ENCODE data around the gene DALRD3. TPM values are rescaled to one million over a fixed set of nuclear protein-coding genes. Genes with fewer than 3 reads are reported as not detected.

DALRD3 gene
- 10 to 100 TPM; 25.4 to 40.6 (median 27.5) TPM for polyA plus RNA-seq (ENCODE audit: low read depth in 6 of 6)

- Mint-ChIP-seq H3K4me3 (peak within 1 kb of the TSS; percentile 87 to 98 (median 96)), H3K27ac (peak within 1 kb of the TSS; percentile 24 to 98 (median 81)), H3K4me1 (peaks cover 19 to 52% (median 38%) of the 10 kb centered on the region in 3 donors), H3K27me3 (no peaks in the 10 kb centered on the region), H3K36me3 (no peaks in the 10 kb centered on the region), H3K9me3 (no peaks in the 10 kb centered on the region)
- ATAC-seq (ENCODE audit: low read depth in 2 of 2) = peak; percentile 6 to 9
- DNase-seq = peak; percentile 68
Measured at GRCh38 chr3:49017971-49018706, at the start of gene DALRD3. TSS of gene DALRD3 (minus strand) at chr3:49018580. CDS start at chr3:49018564, 16 bp downstream.

- H3K4me1 Mint-ChIP-seq = peaks cover 0 to 11% (median 6%) of the 10 kb centered on the region in 3 donors
- no peaks in the 10 kb centered on the region for H3K27me3 Mint-ChIP-seq
Measured at GRCh38 chr3:49058011-49058410, 39.6 kb upstream of the DALRD3 start.

GRCh38 chr3:49057268-49057667 is 38.9 kb upstream of the DALRD3 start:
- Mint-ChIP-seq H3K27me3 (no peaks in the 10 kb centered on the region), H3K4me1 (peaks cover under 1 to 14% (median 6%) of the 10 kb centered on the region in 3 donors), H3K4me3 (no peak overlapping the region), H3K27ac (peak overlapping the region in 1 of 6 donors; percentile 51), H3K36me3 (peaks cover 0 to 7% of the 10 kb centered on the region in 2 donors), H3K9me3 (no peaks in the 10 kb centered on the region)
- DNase-seq (no peak), ATAC-seq (ENCODE audit: low read depth in 2 of 2) (no peak)

More at GRCh38 chr3:49058011-49058410, 39.6 kb upstream of the DALRD3 start:
- Mint-ChIP-seq H3K36me3 (peaks cover 0 to 5% of the 10 kb centered on the region in 2 donors), H3K9me3 (no peaks in the 10 kb centered on the region), H3K27ac (peak overlapping the region in 2 of 6 donors; percentile 51 to 60), H3K4me3 (no peak overlapping the region)
- ATAC-seq (ENCODE audit: low read depth in 2 of 2) = no peak
- DNase-seq = no peak

- no peaks in the 10 kb centered on the region for H3K27me3 Mint-ChIP-seq
- H3K4me3 Mint-ChIP-seq = no peak overlapping the region
- ATAC-seq (ENCODE audit: low read depth in 2 of 2) (no peak), DNase-seq (no peak)
- H3K27ac Mint-ChIP-seq = peak overlapping the region in 1 of 6 donors; percentile 83
- peaks cover 5 to 22% of the 10 kb centered on the region in 2 donors for H3K36me3 Mint-ChIP-seq
- H3K4me1 Mint-ChIP-seq = peaks cover 17 to 30% (median 19%) of the 10 kb centered on the region in 3 donors
- H3K9me3 Mint-ChIP-seq = no peaks in the 10 kb centered on the region
Measured at GRCh38 chr3:49054344-49054862, 36.0 kb upstream of the DALRD3 start.

GRCh38 chr3:49053543-49053942 is 35.2 kb upstream of the DALRD3 start:
- no peak overlapping the region for H3K4me3 Mint-ChIP-seq
- no peaks in the 10 kb centered on the region for H3K9me3 Mint-ChIP-seq
- H3K36me3 Mint-ChIP-seq = peaks cover 5 to 22% of the 10 kb centered on the region in 2 donors
- peaks cover 17 to 30% (median 19%) of the 10 kb centered on the region in 3 donors for H3K4me1 Mint-ChIP-seq
- DNase-seq = no peak
- no peak for ATAC-seq (ENCODE audit: low read depth in 2 of 2)
- no peaks in the 10 kb centered on the region for H3K27me3 Mint-ChIP-seq
- H3K27ac Mint-ChIP-seq = peak overlapping the region in 1 of 6 donors; percentile 83

GRCh38 chr3:49035281-49035680 is 16.9 kb upstream of the DALRD3 start:
- ATAC-seq (ENCODE audit: low read depth in 2 of 2) (no peak), DNase-seq (no peak)
- peaks cover 4 to 14% (median 4%) of the 10 kb centered on the region in 3 donors for H3K4me1 Mint-ChIP-seq
- no peaks in the 10 kb centered on the region for H3K9me3 Mint-ChIP-seq
- peak overlapping the region in 5 of 6 donors; percentile 33 to 92 (median 43) for H3K27ac Mint-ChIP-seq
- no peaks in the 10 kb centered on the region for H3K27me3 Mint-ChIP-seq
- H3K4me3 Mint-ChIP-seq = no peak overlapping the region
- peaks cover 13 to 15% of the 10 kb centered on the region in 2 donors for H3K36me3 Mint-ChIP-seq

- Mint-ChIP-seq H3K9me3 (no peaks in the 10 kb centered on the region), H3K4me3 (no peak overlapping the region), H3K36me3 (peaks cover 13 to 15% of the 10 kb centered on the region in 2 donors), H3K27ac (peak overlapping the region in 1 of 6 donors; percentile 43), H3K4me1 (peaks cover 4 to 15% (median 8%) of the 10 kb centered on the region in 3 donors), H3K27me3 (no peaks in the 10 kb centered on the region)
- ATAC-seq (ENCODE audit: low read depth in 2 of 2) (no peak), DNase-seq (no peak)
Measured at GRCh38 chr3:49034650-49035049, 16.3 kb upstream of the DALRD3 start.

- Mint-ChIP-seq H3K4me1 (peaks cover 22 to 31% (median 26%) of the 10 kb centered on the region in 3 donors), H3K4me3 (no peak overlapping the region), H3K27me3 (no peaks in the 10 kb centered on the region), H3K27ac (no peak overlapping the region), H3K36me3 (peaks cover 13 to 15% of the 10 kb centered on the region in 2 donors), H3K9me3 (no peaks in the 10 kb centered on the region)
- ATAC-seq (ENCODE audit: low read depth in 2 of 2) = no peak
- DNase-seq = no peak
Measured at GRCh38 chr3:49032646-49033304, 14.4 kb upstream of the DALRD3 start.

GRCh38 chr3:49030321-49030720 is 11.9 kb upstream of the DALRD3 start:
- H3K27ac Mint-ChIP-seq = peak overlapping the region in 5 of 6 donors; percentile 51 to 99 (median 91)
- peaks cover 34 to 48% (median 44%) of the 10 kb centered on the region in 3 donors for H3K4me1 Mint-ChIP-seq
- no peaks in the 10 kb centered on the region for H3K27me3 Mint-ChIP-seq
- H3K36me3 Mint-ChIP-seq = peaks cover 11 to 13% of the 10 kb centered on the region in 2 donors
- H3K9me3 Mint-ChIP-seq = no peaks in the 10 kb centered on the region
- H3K4me3 Mint-ChIP-seq = peak overlapping the region in 3 of 8 donors; percentile 35 to 68 (median 41)
- ATAC-seq (ENCODE audit: low read depth in 2 of 2) = no peak
- DNase-seq = no peak

GRCh38 chr3:49029563-49029884 is 11.1 kb upstream of the DALRD3 start:
- Mint-ChIP-seq H3K4me3 (peak overlapping the region; percentile 93 to 99 (median 95)), H3K36me3 (peaks cover 5 to 13% of the 10 kb centered on the region in 2 donors), H3K4me1 (peaks cover 37 to 51% (median 46%) of the 10 kb centered on the region in 3 donors), H3K27ac (peak overlapping the region; percentile 98 to 100 (median 99)), H3K9me3 (no peaks in the 10 kb centered on the region), H3K27me3 (no peaks in the 10 kb centered on the region)
- no peak for ATAC-seq (ENCODE audit: low read depth in 2 of 2)
- DNase-seq = no peak

- peak; percentile 92 for DNase-seq
- Mint-ChIP-seq H3K4me1 (peaks cover 37 to 57% (median 52%) of the 10 kb centered on the region in 3 donors), H3K27me3 (no peaks in the 10 kb centered on the region), H3K4me3 (peak within 1 kb of the TSS; percentile 93 to 99 (median 95)), H3K36me3 (peaks cover 4 to 13% of the 10 kb centered on the region in 2 donors), H3K9me3 (no peaks in the 10 kb centered on the region), H3K27ac (peak within 1 kb of the TSS; percentile 98 to 100 (median 99))
- peak; percentile 96 to 97 for ATAC-seq (ENCODE audit: low read depth in 2 of 2)
Measured at GRCh38 chr3:49028673-49029562, 10.5 kb upstream of the DALRD3 start, which contains the start of gene IMPDH2. TSS of gene IMPDH2 (minus strand) at chr3:49029398. CDS start at chr3:49029350, 48 bp downstream.

- H3K4me1 Mint-ChIP-seq = peaks cover 37 to 63% (median 59%) of the 10 kb centered on the region in 3 donors
- peak overlapping the region; percentile 93 to 99 (median 95) for H3K4me3 Mint-ChIP-seq
- H3K27me3 Mint-ChIP-seq = no peaks in the 10 kb centered on the region
- peak overlapping the region; percentile 98 to 100 (median 99) for H3K27ac Mint-ChIP-seq
- ATAC-seq (ENCODE audit: low read depth in 2 of 2) = no peak
- H3K36me3 Mint-ChIP-seq = peaks cover 4 to 13% of the 10 kb centered on the region in 2 donors
- no peaks in the 10 kb centered on the region for H3K9me3 Mint-ChIP-seq
- DNase-seq = no peak
Measured at GRCh38 chr3:49028298-49028672, 9.9 kb upstream of the DALRD3 start.
